SU-DHL-6 (cell line): Measurements from ENCODE around the gene FAM107B.

Source experiments
- EZH2phosphoT487 ChIP-seq: fragments of 200-600 bp; sonication (generic), shearing (Covaris generic); conservative IDR thresholded peaks from 2 replicates; pipeline ENCODE4 v1.6.1; 2018; ENCODE audit warnings: mild to moderate bottlenecking, antibody characterized with exemption, low read length, moderate library complexity, mixed read lengths
- TF ChIP-seq, protein P1 (sequence below): fragments of 200-600 bp; sonication (generic); IDR thresholded peaks from one replicate; pipeline ENCODE4 v1.5.1; 2017; ENCODE audit warnings: antibody characterized with exemption, mild to moderate bottlenecking, low read length, moderate library complexity; ENCODE audit not compliant: insufficient read depth, poor library complexity, severe bottlenecking

DNA sequence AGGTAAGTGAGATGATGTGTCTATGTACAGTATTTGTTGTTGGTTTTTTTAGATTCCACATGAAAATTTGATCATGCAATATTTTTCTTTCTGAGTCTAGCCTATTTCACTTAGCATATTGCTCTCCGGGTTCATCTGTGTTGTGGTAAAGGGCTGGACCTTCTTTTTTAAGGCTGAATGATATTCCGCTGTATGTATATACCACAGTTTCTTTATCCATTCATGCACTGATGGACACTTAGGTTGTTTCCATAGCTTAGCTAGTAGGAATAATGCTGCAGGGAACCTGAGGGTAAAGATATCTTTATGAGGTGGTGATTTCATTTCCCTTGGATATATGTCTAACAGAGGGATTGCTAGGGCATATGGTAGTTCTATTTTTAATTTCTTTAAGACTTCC is 80.8 kb downstream of the FAM107B start:
- TF ChIP-seq, protein P1, sequence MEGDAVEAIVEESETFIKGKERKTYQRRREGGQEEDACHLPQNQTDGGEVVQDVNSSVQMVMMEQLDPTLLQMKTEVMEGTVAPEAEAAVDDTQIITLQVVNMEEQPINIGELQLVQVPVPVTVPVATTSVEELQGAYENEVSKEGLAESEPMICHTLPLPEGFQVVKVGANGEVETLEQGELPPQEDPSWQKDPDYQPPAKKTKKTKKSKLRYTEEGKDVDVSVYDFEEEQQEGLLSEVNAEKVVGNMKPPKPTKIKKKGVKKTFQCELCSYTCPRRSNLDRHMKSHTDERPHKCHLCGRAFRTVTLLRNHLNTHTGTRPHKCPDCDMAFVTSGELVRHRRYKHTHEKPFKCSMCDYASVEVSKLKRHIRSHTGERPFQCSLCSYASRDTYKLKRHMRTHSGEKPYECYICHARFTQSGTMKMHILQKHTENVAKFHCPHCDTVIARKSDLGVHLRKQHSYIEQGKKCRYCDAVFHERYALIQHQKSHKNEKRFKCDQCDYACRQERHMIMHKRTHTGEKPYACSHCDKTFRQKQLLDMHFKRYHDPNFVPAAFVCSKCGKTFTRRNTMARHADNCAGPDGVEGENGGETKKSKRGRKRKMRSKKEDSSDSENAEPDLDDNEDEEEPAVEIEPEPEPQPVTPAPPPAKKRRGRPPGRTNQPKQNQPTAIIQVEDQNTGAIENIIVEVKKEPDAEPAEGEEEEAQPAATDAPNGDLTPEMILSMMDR, result no peak
- TF ChIP-seq EZH2phosphoT487, result no peak
